HG03571 (cell line): ENCODE results near the gene MYH9.

Source experiments
- ATAC-seq: cut with Tn5 transposase; IDR thresholded peaks from one replicate; pipeline ENCODE4 v1.9.1; 2021; ENCODE audit not compliant: unreplicated experiment

The MYH9 gene

GRCh38 chr22:36386900-36387708 lies 663 bp downstream of the MYH9 start:
- peak; percentile 6 for ATAC-seq

GRCh38 chr22:36386351-36386899 lies 1.3 kb downstream of the MYH9 start:
- ATAC-seq, result peak; percentile 15

GRCh38 chr22:36385491-36386350 lies 2.0 kb downstream of the MYH9 start:
- ATAC-seq, result no peak

GRCh38 chr22:36384766-36385481 lies 2.8 kb downstream of the MYH9 start:
- ATAC-seq, result no peak

- no peak for ATAC-seq
Measured at GRCh38 chr22:36383110-36383581, 4.6 kb downstream of the MYH9 start.

- no peak for ATAC-seq
Measured at GRCh38 chr22:36381513-36382128, 6.1 kb downstream of the MYH9 start.

- ATAC-seq, result no peak
Measured at GRCh38 chr22:36379593-36380361, 8.0 kb downstream of the MYH9 start.

GRCh38 chr22:36378869-36379217 lies 8.9 kb downstream of the MYH9 start:
- no peak for ATAC-seq

- ATAC-seq, result no peak
Measured at GRCh38 chr22:36378080-36378868, 9.5 kb downstream of the MYH9 start.

- no peak for ATAC-seq
Measured at GRCh38 chr22:36377022-36377631, 10.6 kb downstream of the MYH9 start.

- ATAC-seq, result no peak
Measured at GRCh38 chr22:36376265-36376664, 11.5 kb downstream of the MYH9 start.

- ATAC-seq, result no peak
Measured at GRCh38 chr22:36375071-36375980, 12.4 kb downstream of the MYH9 start.

GRCh38 chr22:36374603-36375024 lies 13.2 kb downstream of the MYH9 start:
- no peak for ATAC-seq

GRCh38 chr22:36373258-36373579 lies 14.5 kb downstream of the MYH9 start:
- no peak for ATAC-seq

- ATAC-seq, result no peak
Measured at GRCh38 chr22:36371920-36372319, 15.8 kb downstream of the MYH9 start.

GRCh38 chr22:36369922-36370791 lies 17.6 kb downstream of the MYH9 start:
- ATAC-seq, result no peak
